NCI-H345 treated with DMSO at 0.1 percent for 48 hours (cell line): ENCODE results near the gene CCNJL.
A peak's percentile ranks its signal among the peaks of the same experiment; 100 is the strongest.
"Not testable (repeated sequence)": the region's sequence is repeated elsewhere in the genome, so short reads cannot be mapped to it uniquely, and the experiment has no call there.

Source experiments
- DNase-seq: peaks from one replicate; lab custom pipeline; 2025; ENCODE audit not compliant: unreplicated experiment; lab: John Stamatoyannopoulos, UW

Gene CCNJL, protein sequence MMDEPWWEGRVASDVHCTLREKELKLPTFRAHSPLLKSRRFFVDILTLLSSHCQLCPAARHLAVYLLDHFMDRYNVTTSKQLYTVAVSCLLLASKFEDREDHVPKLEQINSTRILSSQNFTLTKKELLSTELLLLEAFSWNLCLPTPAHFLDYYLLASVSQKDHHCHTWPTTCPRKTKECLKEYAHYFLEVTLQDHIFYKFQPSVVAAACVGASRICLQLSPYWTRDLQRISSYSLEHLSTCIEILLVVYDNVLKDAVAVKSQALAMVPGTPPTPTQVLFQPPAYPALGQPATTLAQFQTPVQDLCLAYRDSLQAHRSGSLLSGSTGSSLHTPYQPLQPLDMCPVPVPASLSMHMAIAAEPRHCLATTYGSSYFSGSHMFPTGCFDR

DNA sequence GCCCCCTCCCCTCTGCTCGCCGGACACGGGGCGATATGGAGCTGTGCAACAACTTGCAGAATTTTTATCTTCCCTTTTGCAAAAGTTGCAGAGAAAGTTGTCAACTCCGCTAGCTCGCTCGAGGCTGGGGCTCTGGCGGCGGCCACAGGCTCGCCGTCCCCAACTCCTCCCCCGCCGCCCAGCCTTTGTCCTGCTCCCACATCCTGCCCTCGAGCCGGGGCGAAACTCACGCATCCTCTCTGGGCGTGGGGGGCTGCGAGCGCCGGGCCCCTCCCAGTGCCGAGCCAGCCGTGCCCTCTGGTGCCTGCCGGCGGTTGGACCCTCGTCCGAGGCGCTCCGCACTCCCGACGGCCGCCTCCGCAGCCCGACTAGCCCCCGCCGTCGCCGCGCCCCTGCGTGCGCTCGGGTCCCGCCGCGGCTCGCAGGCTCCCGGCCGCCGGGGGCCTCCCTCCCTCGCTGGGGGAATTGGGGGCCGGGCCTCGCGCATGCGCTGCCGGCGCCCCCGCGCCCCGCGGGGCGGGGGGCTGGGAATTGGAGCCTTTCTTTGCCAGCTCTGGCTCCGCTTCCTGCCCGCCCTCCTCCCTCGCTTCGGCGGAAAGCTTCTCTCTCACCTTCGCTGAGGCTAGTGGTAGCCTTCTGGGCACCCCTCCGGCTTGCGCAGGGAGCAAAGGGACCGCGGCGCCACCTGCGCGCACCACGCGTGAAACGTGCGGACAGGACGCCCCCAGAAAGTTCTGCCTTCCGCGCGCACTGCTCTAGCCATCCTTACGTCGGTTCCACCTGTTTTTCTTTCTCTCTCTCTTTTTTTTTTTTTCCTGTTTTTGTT, at the start of gene CCNJL:
Gene CCNJL, minus strand, starts transcription at position 431 of the 826 bp plus-strand sequence. CDS start 641 bp downstream, outside the sequence.
- DNase-seq = peak; percentile 56

DNA sequence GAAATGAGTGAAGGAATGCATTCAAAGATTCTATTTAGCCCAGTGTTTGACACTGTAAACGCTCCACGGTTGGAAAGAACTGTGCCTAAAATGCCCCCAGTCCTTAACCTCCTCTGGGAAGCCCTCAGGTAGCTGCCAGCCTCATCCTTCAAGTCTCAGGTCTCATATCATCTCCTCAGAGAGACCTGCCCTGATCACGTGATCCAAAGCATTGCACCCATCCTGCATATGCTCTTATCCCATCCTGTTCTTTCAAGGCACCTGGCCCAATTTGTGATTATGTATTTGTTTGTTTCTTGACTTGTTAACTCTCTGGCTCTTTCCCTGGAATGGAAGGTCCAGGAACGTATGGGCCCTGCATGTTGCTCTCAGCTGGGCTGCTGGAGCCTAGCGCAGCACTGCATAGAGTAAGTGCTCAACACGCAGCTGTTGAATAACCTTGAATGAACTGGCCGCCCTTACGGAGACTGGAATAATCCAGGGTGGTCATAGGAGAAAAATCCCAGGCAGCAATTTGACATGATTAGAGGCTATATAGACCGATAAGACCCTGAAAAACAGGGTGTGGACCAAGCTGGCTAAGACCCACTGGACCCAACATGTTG, 49.4 kb upstream of the CCNJL start:
- no peak for DNase-seq

DNA sequence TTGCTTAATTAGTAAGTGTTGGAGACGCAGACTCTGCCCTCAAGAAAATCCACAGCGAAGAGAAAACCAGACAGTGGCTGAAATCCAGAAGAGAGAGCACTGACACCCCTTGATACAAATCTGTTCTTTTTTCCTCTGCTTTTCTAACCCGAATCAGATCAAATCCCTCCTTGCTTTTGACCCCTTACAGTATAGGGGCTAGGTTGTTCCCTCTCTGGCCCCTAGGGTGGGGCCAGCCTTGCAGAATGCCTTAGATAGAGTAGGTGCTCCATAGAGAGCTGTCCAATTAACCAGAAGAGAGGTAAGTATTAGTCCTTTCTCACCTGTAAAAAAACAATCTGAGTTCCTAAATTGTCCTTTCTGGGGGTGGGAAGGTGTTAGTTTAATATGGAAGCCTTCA, 47.9 kb upstream of the CCNJL start:
- no peak for DNase-seq

DNA sequence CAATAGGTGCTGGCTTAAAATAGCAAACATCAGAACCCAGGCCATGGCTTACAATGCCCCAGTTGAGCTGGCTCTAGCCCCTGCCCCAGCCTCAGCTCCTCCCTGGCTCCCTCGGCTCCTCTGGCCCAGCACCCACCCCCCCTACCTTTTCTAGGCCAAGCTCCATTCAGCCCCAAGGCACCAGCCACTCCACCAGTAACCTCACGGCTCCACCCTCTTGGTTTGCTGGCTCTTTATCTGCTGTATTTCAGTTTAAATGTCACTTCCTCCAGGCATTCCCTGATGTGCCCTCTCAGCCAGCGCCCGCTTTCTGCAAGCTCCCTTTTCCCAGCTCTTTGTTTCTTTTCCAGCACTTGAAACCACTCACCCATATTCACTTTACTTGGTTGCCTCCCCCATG, 47.5 kb upstream of the CCNJL start:
- DNase-seq = no peak

DNA sequence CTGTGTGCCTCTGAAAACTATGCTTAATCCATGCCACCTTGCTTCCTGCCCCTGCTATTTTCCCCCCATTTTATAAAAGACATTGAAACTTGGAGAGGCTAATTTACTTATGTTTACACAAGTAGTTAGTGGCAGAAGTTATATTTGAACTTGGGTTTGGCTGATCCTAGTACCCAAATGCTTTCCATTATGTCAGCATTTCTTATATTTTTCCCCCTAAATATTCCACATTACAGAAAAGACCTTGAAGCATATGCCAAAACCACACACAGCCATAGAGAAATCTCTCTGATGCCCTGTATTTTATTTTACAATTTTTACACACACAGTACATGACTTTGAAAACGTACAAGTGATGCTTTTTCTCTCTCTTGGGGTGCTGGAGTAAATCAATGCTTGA, 46.9 kb upstream of the CCNJL start:
- no peak for DNase-seq

DNA sequence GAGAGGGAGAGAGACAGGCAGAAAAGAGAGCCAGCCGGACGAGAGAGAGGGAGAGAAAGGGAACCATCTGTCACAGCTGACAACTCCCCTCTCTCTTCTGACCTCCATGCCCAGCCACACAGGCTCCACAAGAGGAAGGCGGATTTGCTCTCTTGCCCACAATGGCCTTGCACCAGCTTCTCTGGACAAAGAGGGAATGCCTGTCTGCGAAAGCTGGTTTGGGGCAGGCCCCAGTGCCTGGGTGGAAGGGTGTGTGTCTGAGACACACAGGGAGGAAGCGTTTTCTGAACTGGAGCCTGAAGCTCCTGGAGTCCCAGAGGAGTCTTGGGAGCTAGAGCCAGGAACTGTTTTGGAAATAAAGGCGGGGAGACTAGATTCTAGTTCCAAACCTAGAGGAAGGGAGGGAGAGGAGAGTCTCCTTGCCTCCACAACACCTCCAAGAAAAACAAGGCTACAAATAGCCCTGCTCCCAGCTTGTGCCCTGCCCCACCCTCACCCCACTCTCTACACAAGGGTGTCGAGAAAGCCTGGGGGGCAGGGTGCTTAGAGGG, 45.6 kb upstream of the CCNJL start:
- no peak for DNase-seq

DNA sequence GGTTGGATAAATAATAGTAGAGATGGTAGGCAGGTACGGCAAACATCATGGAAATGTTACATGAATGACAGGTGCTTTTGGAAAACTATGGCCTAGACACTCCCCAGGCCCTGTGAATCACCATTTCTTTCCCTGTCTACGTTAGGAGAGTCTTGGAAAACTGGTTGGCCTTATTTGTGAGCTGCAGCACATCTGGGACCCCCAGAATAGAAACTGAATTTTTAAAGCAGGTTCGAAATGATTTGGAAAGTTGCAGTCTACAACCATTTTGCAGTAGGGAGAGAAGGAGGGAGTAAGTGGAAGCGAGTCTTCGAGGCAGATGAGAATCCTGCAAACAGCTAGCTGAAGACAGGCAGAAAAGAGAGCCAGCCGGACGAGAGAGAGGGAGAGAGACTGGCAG, 45.0 kb upstream of the CCNJL start:
- DNase-seq = no peak

DNA sequence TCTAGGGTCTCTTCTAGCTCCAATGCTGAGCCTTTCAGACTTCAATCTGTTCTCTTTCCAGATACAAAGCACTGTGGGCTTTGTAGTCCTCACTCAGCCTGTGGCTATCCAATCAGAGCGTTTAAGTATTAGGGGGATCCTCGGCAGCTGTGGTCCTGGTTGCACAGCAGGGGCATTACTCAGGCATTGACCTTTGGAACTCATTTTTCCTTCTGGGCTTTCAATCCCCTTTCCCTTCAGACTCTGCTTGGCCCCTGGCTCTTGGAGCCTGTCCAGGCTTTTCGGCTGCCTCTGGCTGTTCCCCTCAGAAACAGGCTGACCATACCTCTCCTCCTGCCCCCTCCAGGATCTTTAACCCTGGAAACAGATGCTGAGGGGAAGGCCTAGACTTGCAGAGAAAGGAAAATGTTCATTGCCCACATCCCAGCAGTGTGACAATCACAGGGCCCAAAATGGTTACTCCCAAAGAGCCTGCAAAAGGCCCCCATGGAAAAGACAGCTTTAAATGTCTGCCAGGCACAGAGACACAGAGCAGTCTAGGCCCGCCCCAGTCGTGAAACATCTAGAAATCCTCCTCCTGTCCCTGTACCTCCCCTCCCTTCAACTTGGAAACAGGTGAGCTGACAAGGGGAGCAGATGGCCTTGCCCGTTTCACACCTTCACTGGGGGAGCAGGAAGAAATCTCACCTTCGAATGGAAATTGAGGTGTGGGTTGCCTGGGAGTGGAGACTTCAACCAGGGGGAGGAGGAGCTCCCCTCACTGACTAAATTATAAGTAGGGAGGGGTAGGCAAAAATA, 44.4 kb upstream of the CCNJL start:
- no peak for DNase-seq

DNA sequence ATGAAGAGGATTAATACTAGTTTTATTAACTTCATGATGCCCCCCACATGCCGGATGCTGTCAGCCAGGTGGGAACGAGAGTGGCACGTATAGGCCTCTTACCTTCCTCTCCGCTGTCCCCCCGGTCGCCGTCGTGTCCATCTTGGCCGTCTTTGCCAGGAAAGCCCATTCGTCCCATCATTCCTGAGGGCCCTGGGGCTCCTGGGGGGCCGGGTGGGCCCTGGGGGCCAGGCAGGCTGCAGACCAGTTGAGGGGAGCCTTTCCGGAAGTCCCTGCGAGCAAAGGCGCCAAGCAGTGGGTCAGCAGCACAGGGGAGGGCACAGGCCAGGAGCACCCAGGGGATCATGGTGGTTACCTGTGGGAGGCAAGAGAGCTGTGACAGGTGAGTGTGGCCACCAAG, 42.3 kb upstream of the CCNJL start:
- no peak for DNase-seq

DNA sequence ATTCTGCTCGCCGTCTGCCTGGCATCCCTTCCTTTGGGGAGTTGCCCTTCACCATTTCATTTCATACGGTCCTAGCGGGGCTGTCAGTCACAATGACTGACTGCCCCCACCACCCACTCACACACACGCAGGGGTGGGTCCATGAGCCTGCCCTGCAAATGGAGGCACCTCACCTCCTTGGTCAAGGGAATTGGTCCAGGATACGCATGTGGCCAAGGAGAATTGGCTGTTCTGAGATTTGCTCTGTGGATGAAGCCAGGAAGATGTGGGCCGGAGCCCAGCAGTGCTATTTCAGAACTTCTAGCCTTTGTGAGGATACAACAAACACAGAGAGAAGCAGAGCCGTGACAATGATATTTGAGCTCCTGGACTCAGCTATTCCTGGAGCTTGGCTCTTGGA, 41.0 kb upstream of the CCNJL start:
- no peak for DNase-seq

DNA sequence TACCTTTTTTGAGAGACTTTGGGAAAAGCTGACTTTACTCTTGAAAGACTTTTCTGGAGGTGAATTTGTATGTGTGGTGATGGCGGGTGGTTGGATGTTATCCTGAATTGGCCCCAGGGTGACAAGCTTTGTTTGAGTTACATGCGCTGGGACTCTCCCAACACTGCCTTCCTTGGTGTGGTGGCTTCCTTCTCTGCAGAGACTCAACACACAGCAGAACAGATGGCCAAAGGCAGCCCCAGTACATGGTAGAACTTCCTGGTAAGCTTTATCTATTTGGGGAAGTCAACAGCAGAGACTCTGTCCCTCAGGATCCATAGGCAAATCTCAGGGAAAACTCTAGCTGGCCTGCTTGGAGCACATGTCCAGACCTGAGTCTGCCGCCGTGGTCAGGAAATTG, 39.9 kb upstream of the CCNJL start:
- no peak for DNase-seq

DNA sequence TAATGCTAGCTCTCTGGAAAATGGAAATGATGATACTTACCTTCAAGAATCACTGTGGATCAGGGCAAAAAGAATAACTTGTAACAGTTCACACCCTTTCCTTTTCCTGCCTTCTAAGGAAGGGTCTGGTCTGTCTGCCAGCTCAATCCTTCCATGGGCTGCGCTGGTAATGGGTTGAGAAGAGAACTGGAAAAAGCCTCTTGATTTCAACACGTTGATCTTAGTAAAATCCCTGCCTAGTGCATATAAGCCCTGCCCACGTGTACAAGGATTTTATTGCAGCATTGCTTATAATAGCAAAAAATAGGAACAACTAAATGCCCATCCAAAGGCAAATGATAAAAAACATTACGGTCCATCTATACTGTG, 37.6 kb upstream of the CCNJL start:
- DNase-seq = no peak

DNA sequence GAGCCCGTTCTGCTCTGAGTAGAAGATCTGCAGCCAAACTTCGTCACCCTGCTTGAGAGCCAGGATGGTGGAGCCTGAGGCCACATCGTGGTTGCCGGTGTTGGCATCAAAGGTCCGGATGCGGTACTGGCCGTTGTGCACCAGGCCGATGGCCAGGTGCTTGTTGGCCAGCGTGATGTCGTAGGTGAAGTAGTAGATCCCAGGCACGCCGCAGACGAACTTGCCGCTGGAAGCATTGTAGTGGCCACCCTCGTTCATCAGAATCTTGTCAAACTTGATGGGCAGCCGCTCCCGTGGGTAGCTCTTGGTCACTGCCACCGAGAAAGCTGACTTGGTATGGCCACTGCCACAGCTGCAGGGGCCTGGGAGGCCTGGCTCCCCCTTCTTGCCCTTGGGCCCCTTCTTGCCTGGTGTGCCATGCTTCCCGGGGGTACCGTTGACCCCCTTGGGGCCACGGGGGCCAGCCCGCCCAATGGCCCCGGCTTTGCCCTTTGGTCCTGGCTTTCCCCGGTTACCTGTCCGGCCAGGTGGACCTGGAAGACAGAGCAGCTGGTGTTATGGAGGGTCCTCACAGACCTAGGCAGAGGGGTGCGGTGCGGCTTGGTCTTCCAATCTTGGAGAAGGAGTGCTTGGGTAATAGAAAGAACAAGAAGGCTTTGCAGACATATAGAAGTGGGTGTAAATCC, 37.0 kb upstream of the CCNJL start:
- no peak for DNase-seq

DNA sequence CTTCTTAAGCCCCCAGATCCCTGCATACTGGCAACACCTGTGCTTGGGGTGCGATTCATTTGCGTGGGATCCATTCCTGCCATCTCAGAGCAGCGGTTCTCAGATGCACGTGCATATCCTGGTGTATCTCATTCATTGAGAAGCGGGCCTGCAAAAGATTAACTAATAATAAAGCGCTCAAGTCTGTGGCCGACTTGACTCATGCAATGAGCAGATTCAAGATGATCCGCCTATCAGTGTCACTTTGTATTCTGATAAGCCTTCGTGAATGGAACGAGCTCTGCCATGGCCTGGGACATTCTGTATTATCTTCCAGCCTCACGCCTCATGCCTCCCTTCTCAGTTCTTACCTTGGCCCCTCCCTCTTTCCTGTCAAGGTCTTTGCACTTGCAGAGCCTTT, 35.7 kb upstream of the CCNJL start:
- DNase-seq = no peak

DNA sequence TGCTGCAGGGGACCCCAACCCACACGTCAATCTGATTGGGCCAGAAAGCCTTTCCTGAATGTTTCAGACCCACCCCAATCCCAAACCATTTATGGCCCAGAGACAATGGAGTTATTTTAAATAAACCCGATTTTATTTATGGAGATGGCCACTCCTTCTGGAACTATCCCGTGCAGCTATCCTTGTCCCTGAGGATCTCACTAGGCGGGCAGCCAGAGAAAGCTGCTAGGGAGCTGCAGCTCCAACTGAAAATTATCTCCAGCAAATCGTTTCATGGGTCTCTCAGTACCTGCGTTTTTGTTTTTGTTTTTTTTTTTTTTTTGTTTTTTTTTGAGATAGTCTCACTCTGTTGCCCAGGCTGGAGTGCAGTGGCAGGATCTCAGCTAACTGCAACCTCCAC, 35.1 kb upstream of the CCNJL start:
- DNase-seq = no peak

DNA sequence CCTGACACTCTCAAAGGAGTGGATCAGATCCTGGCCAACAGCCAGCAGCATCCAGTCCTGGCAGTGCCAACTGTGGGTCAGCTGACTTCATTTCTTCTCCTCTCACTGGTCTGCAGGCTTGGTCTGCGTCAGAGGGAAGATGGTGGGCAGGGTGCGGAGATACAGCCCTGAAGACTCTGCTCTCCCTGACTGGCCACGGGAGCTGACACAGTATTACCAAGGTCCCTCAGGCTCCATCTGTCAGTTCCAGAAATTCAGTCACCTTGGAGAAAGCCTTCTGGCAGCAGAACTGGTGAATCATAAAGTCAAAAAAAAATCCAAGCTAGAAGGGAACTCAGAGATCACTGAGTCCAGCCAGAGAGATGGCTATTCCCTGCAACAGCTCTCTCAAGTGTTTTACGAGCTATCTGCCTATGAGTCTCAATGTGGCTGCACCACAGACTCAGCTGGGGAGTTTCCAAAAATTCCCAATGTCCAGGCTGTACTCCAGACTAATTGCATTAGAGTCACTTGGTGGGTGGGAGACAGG, 30.1 kb upstream of the CCNJL start:
- no peak for DNase-seq

DNA sequence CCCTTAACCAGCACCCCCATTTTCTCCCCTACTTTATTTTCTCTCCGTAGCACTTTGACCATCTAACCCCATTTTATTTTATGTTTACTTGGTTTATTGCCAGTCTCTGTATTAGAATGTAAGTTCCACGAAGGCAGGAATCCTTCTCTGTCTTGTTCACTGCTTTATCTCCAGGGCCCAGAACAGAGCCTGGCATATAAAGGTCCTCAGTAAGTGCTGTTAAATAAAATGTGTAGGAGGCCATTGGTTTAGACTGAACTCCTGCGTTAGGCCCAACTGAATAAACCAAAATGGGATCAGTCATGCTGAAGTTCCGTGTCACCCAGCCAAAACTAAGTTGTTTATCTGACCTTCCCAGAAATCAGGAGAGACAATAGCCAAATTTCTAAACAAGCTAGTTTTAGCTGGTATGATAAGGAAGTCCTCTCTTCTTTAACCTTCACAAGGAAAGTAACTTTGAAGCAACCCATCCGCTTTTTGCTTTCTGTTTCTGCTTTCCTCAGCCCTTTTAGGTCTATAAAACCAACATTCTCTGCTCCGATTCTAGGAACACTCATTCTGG, 29.0 kb upstream of the CCNJL start:
- no peak for DNase-seq

DNA sequence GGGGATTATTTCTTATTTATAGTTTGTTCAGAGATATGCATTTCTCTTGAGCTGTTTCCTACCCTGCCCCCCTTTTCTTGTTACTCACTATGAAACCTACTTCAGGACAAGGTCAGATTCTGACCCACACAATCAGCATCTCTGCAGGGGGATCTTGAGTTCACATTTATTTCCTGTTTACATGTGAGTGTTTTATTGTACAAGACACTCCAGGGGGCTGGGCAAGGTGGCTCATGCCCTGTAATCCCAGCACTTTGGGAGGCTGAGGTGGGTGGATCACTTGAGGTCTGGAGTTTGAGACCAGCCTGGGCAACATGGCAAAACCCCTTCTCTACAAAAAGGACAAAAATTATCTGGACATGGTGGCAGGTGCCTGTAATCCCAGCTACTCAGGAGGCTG, 28.1 kb upstream of the CCNJL start:
- not testable (repeated sequence) for DNase-seq

DNA sequence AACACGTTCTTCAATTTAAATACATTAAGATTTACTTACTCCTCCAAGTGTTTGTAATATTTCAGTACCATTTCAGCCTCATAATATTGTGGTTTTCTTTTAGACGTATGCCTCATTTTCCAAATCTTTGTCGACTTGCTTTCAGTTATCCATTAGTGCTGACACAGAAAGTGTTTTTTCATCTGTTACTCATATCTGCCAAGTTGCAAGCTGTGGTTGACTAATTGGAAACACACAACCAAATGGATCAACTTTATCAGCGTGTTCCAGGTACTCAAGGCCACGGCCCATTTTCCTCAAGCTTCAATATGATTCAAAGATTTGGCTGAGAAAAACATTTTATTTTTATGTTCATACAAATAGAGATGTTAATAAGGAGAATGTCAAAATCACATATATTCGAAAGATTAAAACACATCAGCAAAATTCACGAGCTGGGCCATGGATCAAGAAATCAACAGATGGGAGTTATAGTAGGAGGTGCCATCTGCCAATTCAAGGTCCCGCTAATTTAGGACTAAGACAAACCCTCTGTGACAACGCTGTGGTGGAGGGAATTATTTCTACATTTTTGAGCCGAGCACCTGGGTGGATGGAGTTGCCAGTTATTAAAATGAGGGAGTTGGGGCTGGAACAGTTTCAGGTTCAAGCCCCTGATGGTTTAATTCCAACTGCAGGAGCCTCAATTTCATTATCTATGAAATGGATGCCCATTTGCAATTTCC, 27.2 kb upstream of the CCNJL start:
- no peak for DNase-seq
